Measurements from ENCODE around the gene CNTNAP2. TPM values are rescaled to one million over a fixed set of nuclear protein-coding genes. Genes with fewer than 3 reads are reported as not detected.

Gene CNTNAP2
- total RNA-seq, 1 experiment from 2014 or later = 60.0 TPM

DNA sequence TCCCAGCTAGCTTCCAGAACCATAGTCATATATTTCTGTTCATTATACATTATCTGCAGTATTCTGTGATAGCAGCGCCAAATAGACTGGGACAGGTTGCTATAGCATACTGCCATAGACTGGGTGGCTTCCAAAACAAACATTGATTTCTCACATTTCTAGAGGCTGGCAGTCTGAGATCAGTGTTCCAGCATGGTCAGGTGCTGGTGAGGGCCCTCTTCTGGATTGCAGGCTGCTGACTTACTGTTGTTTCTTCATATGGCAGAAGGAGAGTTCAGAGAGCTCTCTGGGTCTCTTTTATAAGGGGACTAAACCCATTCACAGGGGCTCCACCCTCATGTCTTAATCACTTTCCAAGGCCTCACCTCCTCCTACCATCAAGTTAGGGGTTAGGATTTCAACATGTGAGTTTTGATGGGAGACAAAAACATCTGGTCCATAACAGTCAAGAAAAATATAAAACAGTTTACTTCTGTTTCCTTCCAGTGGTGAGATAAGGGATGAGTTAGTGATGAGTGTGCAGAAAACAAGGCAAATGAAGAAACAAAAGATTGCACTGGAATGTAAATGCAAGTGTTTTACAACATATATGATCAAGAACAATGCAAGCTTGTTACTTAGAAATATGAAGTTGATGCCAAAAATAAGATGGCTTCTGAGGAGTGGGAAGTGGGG is 2074.9 kb downstream of the CNTNAP2 start:
- CTCF ChIA-PET = no interaction called here
- no peaks in the 10 kb centered on the region for H3K36me3 ChIP-seq (ENCODE audit: insufficient read depth, low read length, poor library complexity, severe bottlenecking)
- TF ChIP-seq EZH2 (IDR thresholded peaks at IDR 0.05; ENCODE audit: borderline replicate concordance, low read depth, low read length, poor library complexity, severe bottlenecking) = no peak
- TF ChIP-seq, protein P1, sequence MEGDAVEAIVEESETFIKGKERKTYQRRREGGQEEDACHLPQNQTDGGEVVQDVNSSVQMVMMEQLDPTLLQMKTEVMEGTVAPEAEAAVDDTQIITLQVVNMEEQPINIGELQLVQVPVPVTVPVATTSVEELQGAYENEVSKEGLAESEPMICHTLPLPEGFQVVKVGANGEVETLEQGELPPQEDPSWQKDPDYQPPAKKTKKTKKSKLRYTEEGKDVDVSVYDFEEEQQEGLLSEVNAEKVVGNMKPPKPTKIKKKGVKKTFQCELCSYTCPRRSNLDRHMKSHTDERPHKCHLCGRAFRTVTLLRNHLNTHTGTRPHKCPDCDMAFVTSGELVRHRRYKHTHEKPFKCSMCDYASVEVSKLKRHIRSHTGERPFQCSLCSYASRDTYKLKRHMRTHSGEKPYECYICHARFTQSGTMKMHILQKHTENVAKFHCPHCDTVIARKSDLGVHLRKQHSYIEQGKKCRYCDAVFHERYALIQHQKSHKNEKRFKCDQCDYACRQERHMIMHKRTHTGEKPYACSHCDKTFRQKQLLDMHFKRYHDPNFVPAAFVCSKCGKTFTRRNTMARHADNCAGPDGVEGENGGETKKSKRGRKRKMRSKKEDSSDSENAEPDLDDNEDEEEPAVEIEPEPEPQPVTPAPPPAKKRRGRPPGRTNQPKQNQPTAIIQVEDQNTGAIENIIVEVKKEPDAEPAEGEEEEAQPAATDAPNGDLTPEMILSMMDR (conservative IDR thresholded peaks at IDR 0.05; ENCODE audit: low read depth, low read length) = no peak
- no peaks in the 10 kb centered on the region for H3K4me1 ChIP-seq (ENCODE audit: insufficient read depth, low read length, poor library complexity, severe bottlenecking)
- no peak overlapping the region for H3K27ac ChIP-seq (ENCODE audit: low read depth, low read length, poor library complexity, severe bottlenecking)
- no peak overlapping the region for H3K4me3 ChIP-seq (ENCODE audit: low read depth, low read length, poor library complexity, severe bottlenecking)
- DNase-seq (ENCODE audit: low spot score) = no peak
- intact Hi-C loops (cut with micrococcal nuclease; ENCODE audit: unreplicated experiment) = no loop called here
- no peaks in the 10 kb centered on the region for H3K9me3 ChIP-seq (ENCODE audit: low read depth, low read length, poor library complexity, severe bottlenecking)
- no TSS peak for BruUV-seq (replicated peaks)
- POLR2A ChIA-PET (ENCODE audit: low non-redundant PET) = no interaction called here
- H3K27me3 ChIP-seq (replicated peaks; ENCODE audit: insufficient read depth, low read depth, low read length, poor library complexity) = no peaks in the 10 kb centered on the region

DNA sequence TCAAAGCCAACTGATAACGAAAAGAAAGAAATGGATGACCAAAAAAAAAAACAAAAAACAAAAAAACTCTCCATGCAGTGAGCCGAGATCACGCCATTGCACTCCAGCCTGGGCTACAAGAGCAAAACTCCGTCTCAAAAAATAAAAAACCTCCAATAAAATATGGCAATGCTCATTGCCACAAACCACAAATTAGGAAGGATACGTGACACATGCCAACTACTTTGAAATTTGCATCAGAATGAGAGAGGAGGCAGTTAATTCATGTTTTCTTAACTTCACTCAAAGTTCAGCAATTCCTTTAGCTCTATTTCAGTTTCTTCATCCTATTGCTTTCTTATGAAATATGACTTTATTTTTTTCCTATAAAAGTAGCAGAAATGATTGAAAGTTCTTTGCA is 2075.9 kb downstream of the CNTNAP2 start:
- H3K9me3 ChIP-seq (ENCODE audit: low read depth, low read length, poor library complexity, severe bottlenecking) = no peaks in the 10 kb centered on the region
- H3K27me3 ChIP-seq (replicated peaks; ENCODE audit: insufficient read depth, low read depth, low read length, poor library complexity) = no peaks in the 10 kb centered on the region
- ChIA-PET CTCF (no interaction called here), POLR2A (ENCODE audit: low non-redundant PET) (no interaction called here)
- BruUV-seq (replicated peaks) = no TSS peak
- H3K27ac ChIP-seq (ENCODE audit: low read depth, low read length, poor library complexity, severe bottlenecking) = no peak overlapping the region
- H3K4me3 ChIP-seq (ENCODE audit: low read depth, low read length, poor library complexity, severe bottlenecking) = no peak overlapping the region
- intact Hi-C loops (cut with micrococcal nuclease; ENCODE audit: unreplicated experiment) = no loop called here
- H3K36me3 ChIP-seq (ENCODE audit: insufficient read depth, low read length, poor library complexity, severe bottlenecking) = no peaks in the 10 kb centered on the region
- DNase-seq (ENCODE audit: low spot score) = no peak
- no peak for TF ChIP-seq EZH2 (IDR thresholded peaks at IDR 0.05; ENCODE audit: borderline replicate concordance, low read depth, low read length, poor library complexity, severe bottlenecking)
- TF ChIP-seq, protein P1 (conservative IDR thresholded peaks at IDR 0.05; ENCODE audit: low read depth, low read length) = no peak
- no peaks in the 10 kb centered on the region for H3K4me1 ChIP-seq (ENCODE audit: insufficient read depth, low read length, poor library complexity, severe bottlenecking)

DNA sequence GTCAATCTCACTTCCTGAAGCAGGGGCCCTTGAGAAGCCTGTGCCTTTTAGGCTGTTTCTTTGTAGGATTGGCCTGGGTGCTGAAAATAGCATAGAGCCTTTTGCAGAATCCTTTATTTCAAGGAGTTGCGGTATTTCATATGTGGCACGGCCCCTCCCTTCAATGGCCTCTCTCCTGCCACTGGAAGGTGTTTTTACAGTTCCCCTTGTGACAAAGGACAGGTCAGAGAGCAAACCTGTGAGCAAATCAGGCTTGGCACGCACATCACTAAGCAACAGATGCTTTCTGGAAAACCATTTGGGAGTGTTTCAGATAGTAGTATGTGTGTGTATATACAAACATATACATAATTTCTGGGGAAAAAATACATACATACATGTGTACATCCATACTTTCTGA is 2085.4 kb downstream of the CNTNAP2 start:
- DNase-seq (ENCODE audit: low spot score) = no peak
- BruUV-seq (replicated peaks) = no TSS peak
- H3K4me1 ChIP-seq (ENCODE audit: insufficient read depth, low read length, poor library complexity, severe bottlenecking) = no peaks in the 10 kb centered on the region
- no peak overlapping the region for H3K4me3 ChIP-seq (ENCODE audit: low read depth, low read length, poor library complexity, severe bottlenecking)
- ChIA-PET POLR2A (ENCODE audit: low non-redundant PET) (no interaction called here), CTCF (no interaction called here)
- no peaks in the 10 kb centered on the region for H3K27me3 ChIP-seq (replicated peaks; ENCODE audit: insufficient read depth, low read depth, low read length, poor library complexity)
- TF ChIP-seq EZH2 (IDR thresholded peaks at IDR 0.05; ENCODE audit: borderline replicate concordance, low read depth, low read length, poor library complexity, severe bottlenecking) = no peak
- intact Hi-C loops (cut with micrococcal nuclease; ENCODE audit: unreplicated experiment) = no loop called here
- no peaks in the 10 kb centered on the region for H3K9me3 ChIP-seq (ENCODE audit: low read depth, low read length, poor library complexity, severe bottlenecking)
- no peaks in the 10 kb centered on the region for H3K36me3 ChIP-seq (ENCODE audit: insufficient read depth, low read length, poor library complexity, severe bottlenecking)
- no peak overlapping the region for H3K27ac ChIP-seq (ENCODE audit: low read depth, low read length, poor library complexity, severe bottlenecking)
